ENCODE data around the gene LRG1.

GRCh38 chr19:4510435-4511255, 29.2 kb downstream of the LRG1 start:
- no peak for TF ChIP-seq CTCF (conservative IDR thresholded peaks at IDR 0.05 in 1 of 2, IDR thresholded peaks at IDR 0.05 in 1 of 2; ENCODE audit: extremely low read depth in 1 of 2, insufficient read depth in 1 of 2, low read depth in 1 of 2, low read length in 2 of 2)
- no peak for TF ChIP-seq EZH2 (IDR thresholded peaks at IDR 0.05; ENCODE audit: borderline replicate concordance, low read length)

Data from mammary epithelial cell (primary cell).